Prostate gland (tissue), 2 donors: ENCODE data around the gene EPS8L3. TPM values are rescaled to one million over a fixed set of nuclear protein-coding genes. Genes with fewer than 3 reads are reported as not detected.

Source experiments
- DNase-seq: peaks from one replicate; pipeline ENCODE4 v3.0.0-alpha.2; 2019; ENCODE audit warnings: low spot score
- H3K27ac ChIP-seq, 2 donors: fragments of 200-600 bp; sonication (generic); 2 replicates each; pipeline ENCODE4 v1.5.1; 2017 to 2019
- H3K27me3 ChIP-seq: fragments of 200-600 bp; sonication (generic); replicated peaks from 2 replicates; pipeline ENCODE4 v1.5.1; 2019; ENCODE audit not compliant: insufficient read depth
- H3K36me3 ChIP-seq, 2 donors: fragments of 200-600 bp; sonication (generic); 1 replicate in 1 of 2; 2 replicates in 1 of 2; pipeline versions ENCODE4 v1.5.1 to v1.8.1; 2017 to 2019
- H3K4me1 ChIP-seq: fragments of 200-600 bp; sonication (generic); replicated peaks from 2 replicates; pipeline ENCODE4 v1.5.1; 2019
- H3K4me3 ChIP-seq, 2 donors: fragments of 200-600 bp; sonication (generic); 2 replicates each; pipeline ENCODE4 v1.5.1; 2017 to 2019
- H3K9me3 ChIP-seq: fragments of 200-600 bp; sonication (generic); 2 replicates; pipeline ENCODE4 v1.5.1; 2017
- CTCF ChIP-seq, 4 experiments: fragments of 200-600 bp in 2 of 4; fragments of 450-650 bp in 2 of 4; sonication (generic) in 2 of 4; IDR thresholded peaks; 1 replicate in 3 of 4; 2 replicates in 1 of 4; pipeline ENCODE4 v1.5.1; 2016 to 2019; ENCODE audit warnings: antibody characterized with exemption in 4 of 4, mild to moderate bottlenecking in 2 of 4, moderate library complexity in 2 of 4
- POLR2A ChIP-seq: fragments of 450-650 bp; IDR thresholded peaks from one replicate; pipeline ENCODE4 v1.6.1; 2016; ENCODE audit warnings: antibody characterized with exemption, mild to moderate bottlenecking
- POLR2AphosphoS5 ChIP-seq: sonication (generic); formaldehyde crosslinking; IDR thresholded peaks from one replicate; pipeline ENCODE4 v1.6.1; 2017; ENCODE audit warnings: antibody characterized with exemption
- WGBS: methylation state at CpG from one replicate; pipeline ENCODE4 v1.1.5; 2018; 5-methylcytosine and 5-hydroxymethylcytosine counted together
- intact Hi-C: fragments of 100-400 bp; cut with DNase I; formaldehyde crosslinking; loops from one replicate; pipeline ENCODE4 v1.14.2; 2022
- total RNA-seq, 2 donors: library from RNA; depleted of rRNA; stranded (reverse); fragments of >200 nt; gene quantifications; one replicate each; pipeline ENCODE4 v1.1.0, GENCODE V29; 2016

Gene EPS8L3
- total RNA-seq, 2 donors from 2014 or later = 0.34 TPM; not detected in 1

- Histone ChIP-seq H3K9me3 (no peaks in the 10 kb centered on the region), H3K36me3 (no peaks in the 10 kb centered on the region), H3K27ac (no peak overlapping the region), H3K4me1 (no peaks in the 10 kb centered on the region), H3K27me3 (no peaks in the 10 kb centered on the region), H3K4me3 (no peak overlapping the region)
- no peak for DNase-seq
- intact Hi-C loops = no loop called here
- TF ChIP-seq POLR2A = no peak
- no peak for TF ChIP-seq POLR2AphosphoS5
- TF ChIP-seq CTCF (IDR thresholded peaks at IDR 0.05) = no peak
- WGBS = 89% methylated on average over 2 of the region's 2 CpGs
Measured at GRCh38 chr1:109718495-109718894, 45.2 kb downstream of the EPS8L3 start.

GRCh38 chr1:109717729-109718128 lies 46.0 kb downstream of the EPS8L3 start:
- Histone ChIP-seq H3K27me3 (no peaks in the 10 kb centered on the region), H3K27ac (no peak overlapping the region), H3K4me1 (no peaks in the 10 kb centered on the region), H3K4me3 (no peak overlapping the region), H3K36me3 (no peaks in the 10 kb centered on the region), H3K9me3 (no peaks in the 10 kb centered on the region)
- no peak for DNase-seq
- intact Hi-C loops = no loop called here
- no peak for TF ChIP-seq POLR2AphosphoS5
- TF ChIP-seq POLR2A = no peak
- TF ChIP-seq CTCF (IDR thresholded peaks at IDR 0.05) = no peak
- 80% methylated on average over 5 of the region's 5 CpGs for WGBS

- intact Hi-C loops = no loop called here
- 58% methylated on average over 3 of the region's 3 CpGs for WGBS
- TF ChIP-seq POLR2A (no peak), POLR2AphosphoS5 (no peak), CTCF (IDR thresholded peaks at IDR 0.05) (no peak)
- Histone ChIP-seq H3K9me3 (no peaks in the 10 kb centered on the region), H3K4me3 (no peak overlapping the region), H3K36me3 (no peaks in the 10 kb centered on the region), H3K27me3 (no peaks in the 10 kb centered on the region), H3K4me1 (no peaks in the 10 kb centered on the region), H3K27ac (no peak overlapping the region)
- DNase-seq = no peak
Measured at GRCh38 chr1:109716570-109717090, 47.1 kb downstream of the EPS8L3 start.

- Histone ChIP-seq H3K27ac (no peak overlapping the region), H3K27me3 (no peaks in the 10 kb centered on the region), H3K4me3 (no peak overlapping the region), H3K4me1 (no peaks in the 10 kb centered on the region), H3K9me3 (no peaks in the 10 kb centered on the region), H3K36me3 (no peaks in the 10 kb centered on the region)
- WGBS = 67% methylated on average over 3 of the region's 3 CpGs
- DNase-seq = no peak
- TF ChIP-seq POLR2AphosphoS5 (no peak), POLR2A (no peak), CTCF (IDR thresholded peaks at IDR 0.05) (no peak)
- intact Hi-C loops = no loop called here
Measured at GRCh38 chr1:109716121-109716520, 47.6 kb downstream of the EPS8L3 start.

- intact Hi-C loops = no loop called here
- Histone ChIP-seq H3K4me1 (no peaks in the 10 kb centered on the region), H3K27me3 (no peaks in the 10 kb centered on the region), H3K4me3 (no peak overlapping the region), H3K36me3 (no peaks in the 10 kb centered on the region), H3K9me3 (no peaks in the 10 kb centered on the region), H3K27ac (no peak overlapping the region)
- no peak for DNase-seq
- TF ChIP-seq POLR2AphosphoS5 = no peak
- no peak for TF ChIP-seq CTCF (IDR thresholded peaks at IDR 0.05)
- no peak for TF ChIP-seq POLR2A
- WGBS = 84% methylated on average over 12 of the region's 12 CpGs
Measured at GRCh38 chr1:109714661-109715372, 48.9 kb downstream of the EPS8L3 start.
